Activated CD4-positive, CD25-positive, alpha-beta regulatory T cell treated with anti-CD3 and anti-CD28 coated beads, Interleukin-2, amount 50 U/mL, for 72 hours (primary cell): ENCODE data around the gene C4orf50.
"Not testable (repeated sequence)": the region's sequence is repeated elsewhere in the genome, so short reads cannot be mapped to it uniquely, and the experiment has no call there.

Source experiments
- DNase-seq: peaks from one replicate; pipeline ENCODE4 v3.0.0; 2021

C4orf50 gene

DNA sequence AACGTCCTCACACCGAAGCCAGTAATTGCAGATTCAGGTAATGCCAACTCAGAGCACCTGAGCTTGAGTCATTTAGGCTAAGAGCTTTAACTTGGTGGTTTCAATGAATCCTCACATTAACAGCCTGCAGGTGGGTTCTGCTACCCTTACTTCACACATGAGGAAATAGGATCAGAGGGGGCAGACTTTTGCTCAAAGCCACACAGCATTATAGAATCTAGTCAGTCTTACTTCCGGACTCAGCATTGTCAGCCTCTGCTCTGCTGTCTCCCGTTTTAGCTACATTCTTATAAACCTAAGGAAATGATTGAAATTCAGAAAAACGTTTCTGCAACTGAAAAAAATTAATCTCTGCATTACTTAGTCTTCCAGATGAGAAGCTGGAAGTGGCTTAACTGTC lies 6.0 kb downstream of the C4orf50 start:
- no peak for DNase-seq

DNA sequence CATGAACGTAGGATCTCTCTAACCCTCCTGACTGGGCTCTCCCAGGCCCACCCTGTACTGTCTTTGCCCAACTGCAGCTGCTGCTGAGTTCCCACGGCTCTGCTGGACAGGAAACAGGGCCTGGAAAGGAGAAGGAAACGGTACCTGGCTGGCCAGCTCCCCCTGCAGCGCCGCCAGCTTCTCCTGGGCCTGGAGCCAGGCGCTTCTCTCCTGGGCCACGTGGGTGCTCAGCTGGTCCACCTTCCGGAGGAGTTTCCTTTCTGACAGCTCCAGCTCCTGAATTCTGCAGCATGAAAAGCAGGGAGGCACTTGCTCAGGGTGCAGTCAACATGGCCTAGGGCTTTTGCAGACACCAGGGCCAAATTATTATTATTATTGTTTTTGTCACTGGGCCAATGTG lies 6.5 kb downstream of the C4orf50 start:
- no peak for DNase-seq

DNA sequence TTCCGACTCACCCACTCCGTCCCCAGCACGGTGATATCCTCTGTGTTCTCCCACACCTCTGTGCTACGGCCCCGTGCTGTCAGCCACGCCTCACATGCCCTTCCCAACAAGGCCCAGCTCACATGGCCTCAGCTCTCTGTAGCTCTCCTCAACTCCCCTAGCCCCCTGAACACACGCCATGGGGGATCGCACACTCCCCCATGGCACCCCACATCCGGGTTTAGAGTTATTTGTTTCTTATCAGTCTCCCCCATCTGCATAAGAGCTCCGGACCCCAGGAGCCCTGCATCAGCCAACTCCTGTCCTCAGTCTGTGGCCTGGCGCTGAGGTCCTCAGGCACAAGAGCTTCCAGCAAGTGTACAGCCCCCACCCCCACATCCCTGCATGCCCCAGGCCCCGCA lies 7.0 kb downstream of the C4orf50 start:
- no peak for DNase-seq

DNA sequence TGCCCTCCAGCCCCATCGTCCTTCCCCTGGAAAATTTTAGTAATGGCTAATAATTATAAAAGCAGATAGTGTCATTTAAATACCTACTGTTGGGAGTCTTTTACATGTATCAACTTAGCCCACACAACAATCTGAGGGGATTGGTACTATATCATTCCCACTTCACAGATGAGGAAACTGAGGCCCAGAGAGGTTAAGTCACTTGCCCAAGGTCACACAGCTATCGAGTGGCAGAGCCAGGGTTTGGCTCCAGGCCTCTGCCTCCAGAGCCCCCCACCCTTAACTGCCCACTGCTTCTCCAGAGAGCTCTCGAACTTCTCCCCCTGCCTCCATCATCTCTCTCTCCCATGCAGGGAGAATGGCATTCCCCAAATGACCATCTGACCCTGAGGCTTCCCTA lies 7.4 kb downstream of the C4orf50 start:
- DNase-seq = no peak

DNA sequence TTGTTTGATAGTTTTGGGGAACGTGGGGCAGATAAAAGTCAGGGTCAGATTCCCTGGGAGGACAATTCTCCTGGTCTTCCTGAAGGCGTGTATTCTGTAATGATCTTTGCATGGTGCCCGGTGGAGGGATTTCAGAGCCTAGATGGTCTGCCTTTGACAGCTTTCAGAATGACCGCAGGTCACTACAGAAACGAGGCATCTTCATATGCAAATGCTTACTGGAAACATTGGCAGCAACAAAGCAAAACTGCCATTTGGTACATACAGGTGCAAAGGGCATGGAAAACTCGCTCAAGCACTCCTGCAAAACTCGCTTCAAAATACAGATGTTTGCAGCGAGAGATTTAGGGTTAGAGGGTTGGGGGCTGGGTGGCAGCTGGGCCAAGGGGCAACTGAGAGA lies 8.8 kb downstream of the C4orf50 start:
- DNase-seq = no peak

DNA sequence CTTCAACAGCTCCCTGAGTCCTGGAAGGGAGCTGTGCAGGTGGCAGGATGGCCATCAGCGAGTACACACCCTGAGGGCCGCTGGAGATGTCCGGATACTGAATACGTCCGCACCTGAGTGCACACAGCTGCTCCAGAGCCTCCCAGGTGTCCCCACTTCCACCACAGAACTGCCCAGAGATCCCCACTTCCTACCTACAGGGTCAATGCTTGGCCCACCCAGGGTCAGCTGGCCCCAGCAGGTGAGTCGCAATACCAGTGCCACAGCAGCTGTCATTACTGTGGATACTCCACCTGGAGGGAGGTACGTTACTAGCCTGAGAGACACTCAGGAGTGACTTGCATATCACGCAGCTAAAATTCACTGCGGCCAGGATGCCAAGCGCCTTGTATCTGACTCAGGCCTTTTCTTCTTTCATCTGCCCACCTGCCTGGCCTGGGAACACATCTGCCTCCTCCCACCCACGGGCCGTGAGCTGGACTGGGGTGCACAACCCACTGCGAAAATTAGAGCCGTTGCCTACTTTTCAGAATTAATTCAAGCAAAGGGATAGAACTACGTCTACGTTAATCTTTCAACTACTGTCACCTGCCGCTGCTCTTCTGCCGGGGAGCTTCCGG lies 9.4 kb downstream of the C4orf50 start:
- no peak for DNase-seq

DNA sequence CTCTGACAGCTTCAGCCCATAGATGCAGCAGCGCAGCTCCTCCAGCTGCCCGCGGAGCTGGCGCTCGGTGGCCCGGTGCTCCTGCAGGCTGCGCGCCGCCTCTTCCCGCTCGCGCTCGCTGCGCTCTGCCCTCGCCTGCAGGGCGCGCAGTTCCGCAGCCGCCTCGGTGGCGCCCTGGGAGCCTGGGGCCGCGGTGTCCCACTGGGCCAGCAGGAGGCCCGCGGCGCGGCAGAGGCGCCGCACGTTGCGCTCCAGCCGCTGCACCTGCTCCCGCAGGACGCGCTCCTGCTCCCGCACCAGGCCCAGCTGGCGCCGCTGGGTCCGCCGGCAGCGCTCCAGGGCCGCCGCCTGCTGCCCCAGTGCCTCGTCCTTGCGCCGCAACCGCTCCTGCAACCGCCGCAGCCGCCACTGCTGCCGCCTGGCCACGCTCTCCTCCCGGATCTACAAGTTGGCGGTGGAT lies 10.1 kb downstream of the C4orf50 start:
- no peak for DNase-seq

DNA sequence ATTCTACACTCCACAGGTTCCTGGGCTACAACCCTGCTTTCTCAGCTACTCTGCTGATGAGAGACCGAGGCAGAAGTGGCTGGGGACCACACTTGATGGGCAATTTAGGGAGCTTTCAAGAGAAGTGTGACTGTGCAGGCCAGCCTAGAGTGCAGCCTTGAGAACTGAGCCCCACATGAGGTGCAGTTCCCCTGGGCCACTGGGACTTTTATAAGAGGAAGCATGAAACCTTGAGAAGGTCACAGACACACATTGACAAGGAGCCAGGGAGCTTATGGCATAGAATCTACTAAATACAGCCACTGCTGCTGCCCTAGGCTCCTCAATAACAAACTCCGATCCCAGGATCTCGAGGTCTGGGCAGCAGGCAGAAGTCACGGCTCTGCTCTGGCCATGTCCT lies 13.1 kb downstream of the C4orf50 start:
- no peak for DNase-seq

DNA sequence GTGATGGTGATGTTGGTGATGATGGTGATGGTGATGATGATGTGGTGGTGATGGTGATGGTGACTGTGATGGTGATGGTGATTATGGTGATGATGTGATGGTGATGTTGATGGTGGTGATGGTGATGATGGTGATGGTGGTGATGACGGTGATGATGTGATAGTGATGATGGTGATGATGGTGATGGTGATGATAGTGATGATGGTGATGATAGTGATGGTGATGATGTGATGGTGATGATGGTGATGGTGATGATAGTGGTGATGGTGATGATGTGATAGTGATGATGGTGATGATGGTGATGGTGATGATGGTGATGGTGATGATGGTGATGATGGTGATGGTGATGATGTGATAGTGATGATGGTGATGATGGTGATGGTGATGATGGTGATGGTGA lies 14.7 kb downstream of the C4orf50 start:
- DNase-seq = not testable (repeated sequence)

DNA sequence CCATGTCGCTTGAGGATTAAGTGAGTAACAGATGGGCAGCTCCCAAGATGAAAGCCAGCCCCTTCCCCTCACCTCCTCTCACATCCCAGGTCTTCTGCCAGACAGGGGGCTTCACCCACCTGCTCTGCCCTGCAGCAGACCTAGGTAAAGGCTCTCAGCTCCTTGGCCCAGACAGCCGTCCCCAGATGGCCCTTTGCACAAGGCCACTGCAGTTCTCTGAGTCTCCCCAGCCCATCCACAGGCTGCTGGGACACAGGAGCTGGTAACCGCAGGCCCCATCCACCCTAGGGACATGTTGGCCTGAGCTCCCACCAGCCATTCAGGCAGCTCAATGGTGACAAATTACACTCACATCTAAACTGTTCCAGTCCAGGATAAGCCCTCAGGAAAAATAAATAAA lies 15.3 kb downstream of the C4orf50 start:
- DNase-seq = no peak

DNA sequence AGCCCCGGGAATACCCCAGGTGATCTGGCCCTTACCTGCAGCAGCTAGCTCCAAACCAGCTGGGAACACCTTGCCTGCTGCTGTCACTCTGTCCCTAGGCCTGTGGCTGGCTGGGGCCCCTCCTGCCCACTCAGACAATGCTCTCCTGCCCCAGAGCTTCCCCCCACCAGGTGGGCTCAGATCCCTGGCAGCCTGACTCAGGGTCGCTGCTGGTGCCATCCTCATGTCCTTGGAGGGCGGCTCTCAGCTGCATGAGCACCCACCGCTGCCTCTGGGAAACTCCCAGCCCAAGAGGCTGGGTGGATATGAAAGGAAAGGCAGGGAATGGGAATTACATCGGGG lies 15.8 kb downstream of the C4orf50 start:
- DNase-seq = no peak

DNA sequence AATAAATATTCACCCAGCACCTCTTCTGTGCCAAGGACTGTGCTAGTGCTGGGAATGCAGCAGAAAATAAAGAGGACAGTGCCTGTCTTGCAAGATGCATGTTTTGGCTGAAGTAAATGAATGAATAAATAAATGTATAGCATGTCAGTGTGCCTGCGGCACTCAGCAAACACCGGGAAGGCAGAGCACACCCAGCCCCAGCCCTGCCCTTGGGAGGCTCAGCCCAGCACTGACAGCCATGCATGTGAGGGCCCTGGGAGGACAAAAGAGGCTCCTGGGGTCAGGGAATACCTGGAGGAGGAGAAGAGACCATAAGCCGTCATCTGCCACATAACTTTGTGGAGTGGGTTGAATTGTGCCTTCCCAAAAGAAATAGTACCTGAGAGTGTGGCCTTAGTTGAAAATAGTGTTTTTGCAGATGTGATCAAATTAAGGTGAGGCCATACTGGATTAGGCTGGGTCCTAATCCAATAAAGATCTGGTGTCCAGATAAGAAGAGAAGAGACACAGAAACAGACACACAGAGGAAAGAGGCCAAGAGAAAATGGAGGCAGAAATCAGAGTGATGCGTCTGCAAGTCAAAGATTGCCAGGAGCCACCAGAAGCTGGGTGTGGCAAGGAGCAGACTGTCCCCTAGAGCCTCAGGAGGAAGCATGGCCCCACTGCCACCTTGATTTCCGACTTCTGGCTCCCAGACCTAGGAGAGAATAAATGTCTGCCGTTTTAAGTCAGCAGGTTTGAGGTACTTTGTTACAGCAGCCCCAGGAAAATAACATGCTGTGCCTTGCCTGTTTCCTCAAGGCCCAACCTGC lies 16.3 kb downstream of the C4orf50 start:
- DNase-seq = no peak

DNA sequence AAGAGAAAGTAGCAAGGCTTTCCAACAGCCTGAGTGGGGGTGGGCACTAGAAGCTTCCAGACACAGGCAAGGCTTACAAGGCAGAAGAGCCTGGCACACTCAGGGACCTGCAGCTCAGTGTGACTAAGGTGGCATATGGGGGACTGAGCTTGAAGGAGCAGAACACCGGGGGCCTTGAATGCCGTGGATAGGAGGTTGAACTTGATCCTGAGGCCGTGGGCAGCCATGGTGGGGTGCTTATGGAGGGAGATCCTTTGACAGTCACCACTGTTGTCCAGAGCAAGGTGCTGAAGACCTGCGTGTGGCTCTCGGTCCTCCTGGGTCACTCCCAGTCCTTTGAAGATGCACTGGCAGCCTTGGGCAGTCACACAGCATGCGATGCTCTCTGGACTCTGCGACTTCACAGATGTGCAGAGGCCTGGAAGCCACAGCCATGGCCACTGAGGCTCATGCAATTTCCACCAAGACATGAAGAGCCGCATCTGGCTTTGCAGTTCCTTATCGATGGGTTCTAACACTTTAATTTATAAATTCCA lies 18.3 kb downstream of the C4orf50 start:
- DNase-seq = no peak

DNA sequence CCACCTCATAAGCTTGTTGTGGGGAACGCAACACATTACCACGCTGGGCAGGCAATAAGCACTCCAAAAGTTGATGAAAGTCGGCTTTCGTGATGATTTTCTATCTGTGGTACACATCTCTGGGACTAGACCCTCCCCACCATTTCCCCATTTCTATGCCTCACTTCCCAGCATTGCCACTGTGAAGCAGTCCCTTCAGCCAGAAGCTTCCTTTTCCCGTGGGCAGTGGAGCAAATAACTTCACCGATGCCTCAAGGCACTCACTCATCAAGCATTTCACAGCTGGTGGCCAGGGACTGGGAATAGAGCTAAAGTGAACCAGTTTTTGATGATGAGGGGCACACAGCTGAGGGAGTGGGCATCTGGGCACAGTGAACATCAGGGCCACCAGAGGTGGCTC lies 18.9 kb downstream of the C4orf50 start:
- DNase-seq = no peak

DNA sequence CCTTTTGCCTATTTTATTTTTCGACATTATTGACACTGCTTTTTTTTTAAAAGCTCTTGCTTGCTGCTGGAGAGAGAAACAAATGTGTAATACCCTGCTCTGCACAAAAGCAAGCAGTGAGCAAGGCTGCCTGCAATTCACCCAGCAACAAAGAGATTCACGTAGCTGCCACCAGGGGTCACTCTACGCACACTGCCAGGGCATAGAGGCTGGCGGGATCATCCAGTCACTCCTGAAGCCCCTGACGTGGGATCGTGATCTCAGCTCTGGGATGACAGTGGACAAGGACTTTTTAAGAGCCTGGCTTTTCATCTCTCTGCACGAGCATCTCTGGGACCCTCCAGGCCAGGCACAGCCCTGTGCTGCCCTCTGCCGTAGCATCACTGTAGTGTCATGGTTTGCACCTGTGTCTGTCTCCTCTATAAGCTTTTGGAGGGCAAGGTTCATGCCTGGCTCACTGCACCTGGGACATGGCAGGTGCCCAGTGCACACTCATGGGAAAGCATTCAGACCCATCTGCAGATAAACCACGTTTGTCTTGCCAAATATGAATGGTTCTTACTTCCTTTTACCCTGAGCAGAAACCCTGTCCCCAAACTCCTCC lies 19.8 kb downstream of the C4orf50 start:
- DNase-seq = peak; percentile 50

DNA sequence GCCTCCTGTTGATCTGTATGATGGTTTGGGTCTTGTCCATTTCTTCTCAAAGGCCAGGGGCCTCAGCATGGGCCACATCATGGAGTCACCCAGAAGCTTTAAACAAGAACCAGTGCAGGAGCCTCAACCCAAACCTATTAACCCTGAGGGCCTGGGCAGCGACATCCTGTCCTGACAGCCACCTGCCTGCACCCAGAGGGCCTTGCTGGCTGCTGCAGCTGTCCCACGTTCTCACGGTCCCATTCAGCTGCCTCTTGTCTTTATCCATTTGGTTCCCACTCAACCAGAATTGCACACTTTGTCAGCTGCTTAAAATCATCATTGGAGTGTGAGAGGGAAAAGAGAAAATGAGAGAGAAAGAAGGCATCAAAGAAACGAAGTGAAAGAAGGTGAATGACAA lies 21.6 kb downstream of the C4orf50 start:
- no peak for DNase-seq

DNA sequence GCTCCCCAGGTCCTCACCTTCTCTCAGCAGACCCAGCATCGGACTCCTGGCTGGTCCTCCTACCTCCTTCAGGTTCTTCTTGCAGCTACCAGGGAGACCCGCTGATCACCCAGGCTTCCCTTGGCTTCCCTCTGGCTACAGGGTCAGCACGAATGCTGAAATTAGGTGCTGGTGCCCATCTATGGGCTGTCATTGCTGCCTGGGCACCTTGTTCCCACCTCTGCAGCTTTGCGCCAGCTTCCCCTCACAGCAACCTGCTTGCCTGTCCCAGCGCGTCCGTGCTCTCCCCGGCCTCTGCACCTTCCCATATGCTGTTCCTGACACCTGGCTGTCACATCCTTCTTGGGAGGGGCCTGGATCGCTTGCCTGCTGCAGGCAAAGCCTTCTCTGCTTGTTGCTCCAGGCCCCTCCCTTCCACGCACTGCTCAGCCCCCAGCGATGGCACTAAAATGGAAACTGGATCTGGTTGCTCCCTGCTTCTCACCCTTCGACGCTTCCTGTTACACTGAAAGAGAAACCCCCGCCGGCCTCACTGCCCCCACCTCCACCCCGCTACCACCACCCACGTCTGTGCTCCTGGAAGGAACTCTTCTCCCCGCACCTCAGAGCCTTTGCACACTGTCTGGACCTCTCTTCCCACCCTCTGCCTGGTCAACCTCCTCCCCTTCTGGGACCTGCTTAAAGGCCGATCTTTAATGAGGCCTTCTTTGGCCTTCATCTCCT lies 22.2 kb downstream of the C4orf50 start:
- DNase-seq = no peak

DNA sequence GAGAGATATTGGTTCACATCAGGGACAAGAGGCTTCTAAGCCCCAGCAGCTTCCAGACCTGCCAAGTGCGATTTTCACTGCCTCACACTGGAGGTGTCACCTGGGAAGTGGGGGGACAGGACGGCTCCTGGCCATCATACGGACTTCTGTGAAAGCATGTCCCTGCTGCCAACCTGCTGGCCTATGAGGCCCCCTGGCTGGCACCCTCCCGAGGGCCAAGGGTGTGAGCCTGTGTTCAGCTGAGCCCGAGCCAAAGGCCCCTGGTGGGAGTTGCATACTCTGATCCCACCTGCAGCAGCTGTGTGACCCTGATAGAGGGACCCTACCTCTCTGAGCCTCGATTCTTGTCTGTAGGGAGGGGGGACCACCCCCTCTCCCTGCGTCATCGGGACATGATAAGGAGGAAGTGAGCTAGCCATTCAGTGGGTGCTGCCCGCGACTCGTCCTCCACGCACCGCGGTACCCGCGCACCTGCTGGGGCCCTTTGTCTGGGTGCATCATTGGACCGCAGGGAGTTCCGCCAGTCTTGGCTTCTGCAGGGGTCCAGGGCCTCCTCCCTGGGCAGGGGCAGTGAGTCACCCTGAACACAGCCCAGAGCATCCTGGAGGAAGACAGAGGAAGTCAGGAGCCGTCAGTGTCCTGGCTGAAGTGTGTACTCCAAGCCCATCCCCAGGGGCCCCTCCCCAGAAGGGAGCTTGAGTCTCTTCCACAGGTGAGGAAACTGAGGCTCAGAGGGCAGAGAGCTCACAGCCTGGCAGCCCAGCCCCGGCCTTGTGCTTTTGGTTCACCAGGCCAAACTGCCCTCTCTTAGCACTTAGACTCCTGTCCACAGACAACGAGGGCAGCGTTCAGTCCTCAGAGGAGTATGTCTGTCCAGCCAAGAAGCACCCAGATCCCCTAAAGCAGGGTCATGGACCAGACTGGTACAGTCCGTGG lies 24.1 kb downstream of the C4orf50 start:
- no peak for DNase-seq

DNA sequence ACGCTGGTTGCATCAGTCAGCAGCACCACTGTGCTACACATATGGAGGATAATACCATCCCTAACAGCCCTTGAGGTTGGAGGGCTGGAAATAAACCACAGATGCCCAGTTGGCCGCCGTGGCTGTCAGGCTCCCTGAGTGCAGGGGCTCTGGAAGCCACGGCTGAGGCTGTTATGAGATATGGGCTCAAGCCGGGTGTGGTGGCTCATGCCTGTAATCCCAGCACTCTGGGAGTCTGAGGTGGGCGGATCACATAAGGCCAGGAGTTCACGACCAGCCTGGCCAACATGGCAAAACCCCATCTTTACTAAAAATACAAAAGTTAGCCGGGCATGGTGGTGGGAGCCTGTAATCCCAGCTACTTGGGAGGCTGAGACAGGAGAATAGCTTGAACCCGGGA lies 24.9 kb downstream of the C4orf50 start:
- DNase-seq = not testable (repeated sequence)

DNA sequence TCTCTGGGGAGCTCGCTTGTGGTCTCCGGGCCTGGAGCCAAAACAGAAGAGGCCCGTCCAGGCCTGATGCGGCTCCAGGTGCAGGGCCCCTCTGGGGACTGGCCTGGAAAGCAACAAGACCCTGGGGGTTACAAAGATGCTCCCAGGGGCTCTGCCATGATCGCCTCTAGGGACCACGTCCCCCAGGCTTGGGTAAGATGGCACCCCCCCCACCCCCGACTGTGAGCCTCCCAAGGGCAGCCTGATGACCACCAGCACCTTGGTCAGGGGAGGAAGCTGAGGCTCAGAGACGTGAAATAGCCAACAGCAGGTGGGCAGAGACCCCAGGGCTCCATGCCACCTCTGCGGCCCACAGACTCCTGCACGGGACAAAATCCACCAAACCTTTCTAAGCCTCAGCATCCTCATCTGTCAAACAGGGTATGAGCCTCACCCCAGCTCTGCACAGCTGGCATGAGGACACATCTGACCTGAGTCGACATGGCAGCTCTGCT lies 25.4 kb downstream of the C4orf50 start:
- DNase-seq = no peak

DNA sequence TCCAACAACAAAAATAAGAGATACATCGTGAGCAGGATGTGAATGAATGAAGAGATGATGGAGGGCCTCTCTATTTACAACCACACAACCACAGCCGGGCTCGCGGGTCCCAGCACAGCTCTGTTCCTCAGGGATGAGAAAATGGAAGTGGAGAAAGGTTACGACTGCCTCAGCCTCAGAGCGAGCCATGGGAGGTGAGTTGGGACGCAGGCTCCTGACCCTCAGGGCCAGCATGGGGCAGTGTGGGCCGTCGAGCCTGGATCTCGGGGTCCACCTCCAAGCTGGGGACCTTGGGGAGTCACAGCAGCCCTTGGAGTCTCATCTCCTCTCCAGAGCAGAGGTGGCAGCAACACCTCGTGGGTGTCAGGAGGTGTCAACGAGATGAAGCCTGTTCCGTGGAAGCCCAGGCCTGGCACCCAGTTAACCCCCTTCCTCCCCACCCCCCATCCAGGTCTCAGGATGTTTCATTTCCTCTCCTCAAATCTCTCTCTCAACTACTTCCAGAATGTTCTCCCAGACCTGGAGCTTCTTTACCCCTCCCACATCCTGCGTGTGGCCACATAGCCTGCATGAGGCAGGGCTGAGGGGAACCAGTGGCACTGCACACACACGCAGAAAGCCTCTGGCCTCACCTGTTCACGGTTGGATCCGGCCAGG lies 25.9 kb downstream of the C4orf50 start:
- DNase-seq = no peak

DNA sequence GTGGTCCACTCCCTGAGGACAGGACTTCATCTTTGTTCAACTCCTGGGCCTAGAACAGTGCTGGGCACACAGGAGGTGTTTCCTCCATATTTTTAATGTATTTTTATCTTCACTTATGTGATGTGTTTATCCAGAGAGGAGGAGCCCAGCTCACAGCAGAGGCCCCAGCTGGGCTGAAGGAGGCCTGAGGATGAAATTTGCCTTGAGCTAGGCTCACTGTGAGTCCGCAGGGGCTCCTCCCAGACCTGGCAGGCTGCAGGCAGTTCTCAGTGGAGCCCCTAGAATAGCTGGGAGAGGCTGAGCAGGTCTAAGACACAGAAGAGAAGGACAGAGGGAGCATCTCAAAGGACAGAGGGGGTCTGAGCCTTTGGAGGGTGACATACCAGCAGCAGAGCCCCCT lies 26.8 kb downstream of the C4orf50 start:
- DNase-seq = no peak
